Neural crest cell (in vitro differentiated cells): ENCODE results near the gene DR1. TPM values are rescaled to one million over a fixed set of nuclear protein-coding genes. Genes with fewer than 3 reads are reported as not detected.

Experiments
- DNase-seq: peaks from one replicate; pipeline ENCODE4 v3.0.0; 2021; ENCODE audit warnings: low read depth, mixed read lengths, low spot score
- H3K27ac Mint-ChIP-seq: one replicate; pipeline ENCODE4 v1.8.0; 2021; ENCODE audit warnings: mild to moderate bottlenecking, mixed read lengths; ENCODE audit not compliant: unreplicated experiment
- H3K27me3 Mint-ChIP-seq: 2 replicates; pipeline ENCODE4 v1.8.0; 2021; ENCODE audit warnings: low read depth, mild to moderate bottlenecking, mixed read lengths
- H3K36me3 Mint-ChIP-seq: 2 replicates; pipeline ENCODE4 v1.8.0; 2021; ENCODE audit warnings: low read depth, mild to moderate bottlenecking, mixed read lengths
- H3K4me1 Mint-ChIP-seq: 2 replicates; pipeline ENCODE4 v1.8.0; 2021; ENCODE audit warnings: mixed read lengths
- H3K4me3 Mint-ChIP-seq: one replicate; pipeline ENCODE4 v1.8.0; 2021; ENCODE audit warnings: mild to moderate bottlenecking, mixed read lengths
- H3K9me3 Mint-ChIP-seq: 2 replicates; pipeline ENCODE4 v1.8.0; 2021; ENCODE audit warnings: mixed read lengths
- total RNA-seq: library from RNA; stranded (reverse); gene quantifications from 2 replicates; pipeline ENCODE4 v1.2.1, GENCODE V29; 2021
- TF ChIP-seq, protein P1 (sequence below): fragments of 200-600 bp; sonication (generic); conservative IDR thresholded peaks from 2 replicates; pipeline ENCODE4 v1.5.0; 2021; ENCODE audit warnings: antibody characterized with exemption, mild to moderate bottlenecking

Gene DR1
- total RNA-seq, 1 donor from 2014 or later = 62.7 TPM

DNA sequence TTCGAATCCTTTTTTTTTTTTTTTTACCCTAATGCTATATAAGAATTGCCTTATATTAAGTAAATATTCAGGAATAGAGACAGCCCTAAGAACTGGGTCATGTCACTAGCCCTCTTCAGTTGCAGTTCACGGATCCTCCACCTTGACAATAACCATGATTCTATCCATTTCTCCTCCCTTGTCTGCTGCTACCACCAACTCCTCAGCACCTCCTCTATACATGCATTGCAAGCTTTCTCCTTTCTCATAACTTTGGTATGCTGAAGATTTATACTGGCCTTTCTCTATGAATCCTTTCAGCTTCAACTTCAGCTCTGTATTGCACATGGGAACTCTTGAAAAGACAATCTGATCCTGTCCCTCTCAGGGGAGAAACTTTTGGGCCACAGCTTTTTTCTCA lies 14.3 kb upstream of the DR1 start:
- peaks cover 2% of the 10 kb centered on the region for H3K36me3 Mint-ChIP-seq

DNA sequence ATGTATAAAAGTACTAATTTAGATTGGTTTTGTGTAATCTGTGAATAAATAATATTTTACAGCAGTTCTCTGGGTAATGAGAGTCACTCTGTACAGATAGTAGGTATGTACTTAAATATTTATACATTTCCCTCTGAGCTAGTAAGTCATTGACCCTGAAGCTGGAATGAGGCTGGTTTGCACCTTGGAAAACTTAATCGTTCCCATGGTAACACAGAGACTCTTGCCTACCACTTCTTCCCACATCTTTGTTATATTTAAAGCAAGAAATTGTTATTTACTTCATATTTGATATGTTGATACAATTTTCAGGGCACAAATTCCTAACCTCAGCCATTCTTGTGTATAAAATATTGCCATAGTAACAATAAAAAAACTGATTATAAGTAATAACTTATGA lies 13.3 kb upstream of the DR1 start:
- no peak overlapping the region for H3K4me3 Mint-ChIP-seq
- H3K9me3 Mint-ChIP-seq = no peaks in the 10 kb centered on the region
- TF ChIP-seq, protein P1, sequence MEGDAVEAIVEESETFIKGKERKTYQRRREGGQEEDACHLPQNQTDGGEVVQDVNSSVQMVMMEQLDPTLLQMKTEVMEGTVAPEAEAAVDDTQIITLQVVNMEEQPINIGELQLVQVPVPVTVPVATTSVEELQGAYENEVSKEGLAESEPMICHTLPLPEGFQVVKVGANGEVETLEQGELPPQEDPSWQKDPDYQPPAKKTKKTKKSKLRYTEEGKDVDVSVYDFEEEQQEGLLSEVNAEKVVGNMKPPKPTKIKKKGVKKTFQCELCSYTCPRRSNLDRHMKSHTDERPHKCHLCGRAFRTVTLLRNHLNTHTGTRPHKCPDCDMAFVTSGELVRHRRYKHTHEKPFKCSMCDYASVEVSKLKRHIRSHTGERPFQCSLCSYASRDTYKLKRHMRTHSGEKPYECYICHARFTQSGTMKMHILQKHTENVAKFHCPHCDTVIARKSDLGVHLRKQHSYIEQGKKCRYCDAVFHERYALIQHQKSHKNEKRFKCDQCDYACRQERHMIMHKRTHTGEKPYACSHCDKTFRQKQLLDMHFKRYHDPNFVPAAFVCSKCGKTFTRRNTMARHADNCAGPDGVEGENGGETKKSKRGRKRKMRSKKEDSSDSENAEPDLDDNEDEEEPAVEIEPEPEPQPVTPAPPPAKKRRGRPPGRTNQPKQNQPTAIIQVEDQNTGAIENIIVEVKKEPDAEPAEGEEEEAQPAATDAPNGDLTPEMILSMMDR = no peak
- H3K27me3 Mint-ChIP-seq = no peaks in the 10 kb centered on the region
- H3K27ac Mint-ChIP-seq = no peak overlapping the region
- peaks cover 2% of the 10 kb centered on the region for H3K36me3 Mint-ChIP-seq
- DNase-seq = no peak
- H3K4me1 Mint-ChIP-seq = no peaks in the 10 kb centered on the region

More for the DNA sequence above, 14.3 kb upstream of the DR1 start:
- Mint-ChIP-seq H3K27me3 (no peaks in the 10 kb centered on the region), H3K9me3 (no peaks in the 10 kb centered on the region), H3K4me3 (no peak overlapping the region), H3K27ac (no peak overlapping the region), H3K4me1 (no peaks in the 10 kb centered on the region)
- no peak for DNase-seq
- TF ChIP-seq, protein P1 = no peak

DNA sequence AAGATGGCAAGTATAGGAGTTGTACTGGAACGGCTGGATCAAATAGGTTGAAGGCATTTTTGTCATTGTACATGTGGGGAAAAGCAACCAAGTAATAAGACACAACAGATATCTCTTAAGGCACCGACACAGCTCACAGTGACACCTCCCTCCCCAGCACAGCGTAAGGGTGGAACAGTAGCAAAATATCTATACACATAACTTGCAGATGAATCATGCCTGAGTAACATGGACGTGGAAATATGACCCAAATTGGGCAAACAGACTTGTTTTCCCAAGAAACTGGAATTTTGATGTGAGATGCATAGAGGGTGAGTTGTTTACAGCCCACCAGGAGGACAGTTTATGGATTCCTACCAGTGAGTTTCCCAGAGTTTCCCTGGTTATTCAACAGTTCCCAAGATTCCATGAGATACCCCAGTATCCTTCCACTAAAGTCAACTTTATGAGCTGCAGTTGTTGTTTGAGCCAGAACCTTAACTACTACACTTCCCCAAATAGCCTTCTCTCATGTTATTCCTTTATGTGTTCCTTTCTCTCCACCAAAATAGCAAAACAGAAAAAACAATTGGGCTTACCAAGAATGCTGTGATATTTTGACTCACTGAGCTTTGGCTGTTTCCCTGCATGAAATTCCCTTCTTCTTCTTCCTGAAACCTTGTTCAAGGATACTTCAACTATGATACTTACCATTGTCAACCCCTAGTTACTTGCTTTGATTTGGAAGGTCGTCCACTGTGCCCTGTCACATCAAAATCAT lies 7.1 kb upstream of the DR1 start:
- Mint-ChIP-seq H3K4me3 (no peak overlapping the region), H3K27ac (no peak overlapping the region), H3K9me3 (no peaks in the 10 kb centered on the region), H3K4me1 (no peaks in the 10 kb centered on the region), H3K36me3 (peaks cover 6% of the 10 kb centered on the region), H3K27me3 (no peaks in the 10 kb centered on the region)
- DNase-seq = no peak
- TF ChIP-seq, protein P1 = no peak

DNA sequence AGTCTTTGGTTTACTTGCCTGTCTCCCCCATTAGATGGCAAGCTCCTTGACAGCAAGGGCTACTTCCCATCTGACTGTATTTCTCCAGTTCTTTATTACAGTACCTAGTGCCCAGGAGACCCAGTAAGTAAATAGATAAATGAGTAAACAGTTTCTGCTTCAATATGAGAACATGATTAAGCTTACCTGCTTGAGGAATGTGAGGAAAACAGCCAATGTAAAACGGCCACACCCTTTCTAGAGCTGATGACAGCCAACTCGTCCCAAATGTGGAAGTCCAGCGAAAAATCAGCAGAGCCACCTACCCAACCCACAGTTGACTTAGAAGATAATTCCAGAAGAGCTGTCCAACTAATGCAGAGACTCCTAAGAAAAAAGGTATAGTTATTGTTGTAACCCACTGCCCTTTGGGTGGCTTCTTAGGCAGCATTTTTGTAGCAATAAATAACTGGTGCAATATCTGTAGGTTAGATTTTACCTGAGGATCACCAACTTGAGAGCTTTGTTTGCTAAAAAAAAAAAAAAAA lies 6.5 kb upstream of the DR1 start:
- H3K27me3 Mint-ChIP-seq = no peaks in the 10 kb centered on the region
- H3K4me1 Mint-ChIP-seq = no peaks in the 10 kb centered on the region
- H3K4me3 Mint-ChIP-seq = no peak overlapping the region
- peaks cover 6% of the 10 kb centered on the region for H3K36me3 Mint-ChIP-seq
- no peak overlapping the region for H3K27ac Mint-ChIP-seq
- no peaks in the 10 kb centered on the region for H3K9me3 Mint-ChIP-seq
- TF ChIP-seq, protein P1 = no peak
- DNase-seq = no peak

DNA sequence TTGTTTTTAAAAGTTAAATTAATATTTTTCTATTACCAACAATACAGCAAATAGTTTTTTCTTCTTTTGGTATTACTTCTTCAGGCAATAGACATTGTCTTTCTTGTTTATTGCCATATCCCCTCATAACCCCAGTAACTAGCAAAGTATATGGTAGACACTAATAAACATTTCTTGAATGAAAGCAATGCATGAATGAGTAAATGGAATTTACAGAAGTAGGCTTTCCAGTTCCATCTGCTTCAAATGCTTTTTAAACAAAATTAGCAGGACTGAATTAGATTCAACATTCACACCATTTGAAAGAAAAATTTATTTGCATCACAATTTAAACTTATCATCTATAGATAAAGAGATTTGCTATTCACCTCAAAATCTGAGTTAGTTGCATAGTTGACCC lies 5.6 kb upstream of the DR1 start:
- no peak for DNase-seq
- Mint-ChIP-seq H3K27ac (no peak overlapping the region), H3K9me3 (no peaks in the 10 kb centered on the region), H3K36me3 (peaks cover 6% of the 10 kb centered on the region), H3K4me3 (no peak overlapping the region), H3K27me3 (no peaks in the 10 kb centered on the region), H3K4me1 (peaks cover 4% of the 10 kb centered on the region)
- TF ChIP-seq, protein P1 = no peak
